H9 (cell line): ENCODE data around the gene PSMB3. TPM values are rescaled to one million over a fixed set of nuclear protein-coding genes. Genes with fewer than 3 reads are reported as not detected.

Experiments
- DNase-seq: peaks from one replicate; pipeline ENCODE4 v3.0.0-alpha.2; 2017
- H2AFZ ChIP-seq: one replicate; pipeline ENCODE4 v1.6.1; 2013; ENCODE audit warnings: mild to moderate bottlenecking, low read length, control low read depth, moderate library complexity
- H2AK5ac ChIP-seq: 2 replicates; pipeline ENCODE4 v1.6.1; 2013; ENCODE audit warnings: low read length, control low read depth, mixed read lengths; ENCODE audit not compliant: insufficient read length
- H2BK120ac ChIP-seq: one replicate; pipeline ENCODE4 v1.6.1; 2013; ENCODE audit warnings: low read depth, mild to moderate bottlenecking, low read length, control low read depth, inconsistent platforms; ENCODE audit not compliant: poor library complexity, severe bottlenecking
- H2BK12ac ChIP-seq: 2 replicates; pipeline ENCODE4 v1.6.1; 2013; ENCODE audit warnings: low read length, control low read depth, mixed read lengths, low read depth; ENCODE audit not compliant: insufficient read length
- H2BK15ac ChIP-seq: 2 replicates; pipeline ENCODE4 v1.6.1; 2013; ENCODE audit warnings: low read depth, low read length, control low read depth
- H2BK20ac ChIP-seq: one replicate; pipeline ENCODE4 v1.6.1; 2013; ENCODE audit warnings: low read depth, mild to moderate bottlenecking, low read length, control low read depth, inconsistent platforms; ENCODE audit not compliant: poor library complexity, severe bottlenecking
- H2BK5ac ChIP-seq: 2 replicates; pipeline ENCODE4 v1.6.1; 2013; ENCODE audit warnings: low read length, control low read depth, mixed read lengths; ENCODE audit not compliant: insufficient read length
- H3K14ac ChIP-seq: 2 replicates; pipeline ENCODE4 v1.6.1; 2013; ENCODE audit warnings: low read length, control low read depth; ENCODE audit not compliant: insufficient read depth
- H3K18ac ChIP-seq: 2 replicates; pipeline ENCODE4 v1.6.1; 2013; ENCODE audit warnings: low read depth, mild to moderate bottlenecking, mixed read lengths, low read length, control low read depth; ENCODE audit not compliant: insufficient read length
- H3K23ac ChIP-seq: 2 replicates; pipeline ENCODE4 v1.6.1; 2013; ENCODE audit warnings: low read length, control low read depth, mixed read lengths, low read depth; ENCODE audit not compliant: insufficient read length
- H3K23me2 ChIP-seq: 2 replicates; pipeline ENCODE4 v1.6.1; 2013; ENCODE audit warnings: low read depth, mild to moderate bottlenecking, mixed read lengths, low read length, control low read depth; ENCODE audit not compliant: insufficient read length, poor library complexity, severe bottlenecking
- H3K27ac ChIP-seq: 2 replicates; pipeline ENCODE4 v1.5.1; 2013; ENCODE audit warnings: low read length, control low read depth, mixed read lengths, low read depth; ENCODE audit not compliant: insufficient read length
- H3K27me3 ChIP-seq: 2 replicates; pipeline ENCODE4 v1.6.1; 2013; ENCODE audit warnings: low read length, control low read depth, inconsistent platforms; ENCODE audit not compliant: insufficient read depth
- H3K4ac ChIP-seq: 2 replicates; pipeline ENCODE4 v1.6.1; 2013; ENCODE audit warnings: low read depth, mild to moderate bottlenecking, control low read depth, inconsistent platforms, low read length, moderate library complexity
- H3K4me1 ChIP-seq: 2 replicates; pipeline ENCODE4 v1.6.1; 2013; ENCODE audit warnings: low read length, control low read depth, inconsistent platforms; ENCODE audit not compliant: insufficient read depth
- H3K4me2 ChIP-seq: 2 replicates; pipeline ENCODE4 v1.6.1; 2013; ENCODE audit warnings: low read length, control low read depth, mixed read lengths; ENCODE audit not compliant: insufficient read length, insufficient read depth
- H3K56ac ChIP-seq: 2 replicates; pipeline ENCODE4 v1.6.1; 2013; ENCODE audit warnings: low read depth, mild to moderate bottlenecking, mixed read lengths, low read length, control low read depth; ENCODE audit not compliant: insufficient read length
- H3K79me1 ChIP-seq: 2 replicates; pipeline ENCODE4 v1.6.1; 2013; ENCODE audit warnings: low read depth, mild to moderate bottlenecking, moderate library complexity, low read length, control low read depth, inconsistent platforms; ENCODE audit not compliant: insufficient read depth, poor library complexity, severe bottlenecking
- H3K79me2 ChIP-seq: 2 replicates; pipeline ENCODE4 v1.6.1; 2013; ENCODE audit warnings: low read length, control low read depth, inconsistent platforms; ENCODE audit not compliant: insufficient read depth
- H3K9ac ChIP-seq: 2 replicates; pipeline ENCODE4 v1.6.1; 2013; ENCODE audit warnings: low read length, control low read depth, mixed read lengths; ENCODE audit not compliant: insufficient read length; ENCODE audit errors: extremely low read depth
- H3K9me3 ChIP-seq: one replicate; pipeline ENCODE4 v1.6.1; 2013; ENCODE audit warnings: low read depth, low read length, inconsistent platforms; ENCODE audit not compliant: control insufficient read depth
- H3T11ph ChIP-seq: one replicate; pipeline ENCODE4 v1.6.1; 2013; ENCODE audit warnings: mild to moderate bottlenecking, low read length, control low read depth, inconsistent platforms
- H4K20me1 ChIP-seq: one replicate; pipeline ENCODE4 v1.6.1; 2013; ENCODE audit not compliant: control insufficient read depth, insufficient read length, insufficient read depth
- H4K5ac ChIP-seq: 2 replicates; pipeline ENCODE4 v1.6.1; 2013; ENCODE audit warnings: low read depth, mild to moderate bottlenecking, mixed read lengths, low read length, control low read depth; ENCODE audit not compliant: insufficient read length
- H4K8ac ChIP-seq: replicated peaks from 2 replicates; pipeline ENCODE4 v1.6.1; 2013; ENCODE audit warnings: low read length, control low read depth, mixed read lengths, low read depth; ENCODE audit not compliant: insufficient read length
- H4K91ac ChIP-seq: 2 replicates; pipeline ENCODE4 v1.6.1; 2013; ENCODE audit warnings: low read depth, mild to moderate bottlenecking, moderate library complexity, mixed read lengths, low read length, control low read depth; ENCODE audit not compliant: insufficient read length
- H3K27ac Mint-ChIP-seq, 3 experiments: 2 replicates in 2 of 3; 3 replicates in 1 of 3; pipeline ENCODE4 v1.8.0; 2020 to 2021; ENCODE audit warnings: mixed read lengths in 3 of 3, mild to moderate bottlenecking in 1 of 3, moderate library complexity in 1 of 3
- H3K27me3 Mint-ChIP-seq: 2 replicates; pipeline ENCODE4 v1.8.0; 2021; ENCODE audit warnings: low read depth, mild to moderate bottlenecking, moderate library complexity, mixed read lengths
- H3K36me3 Mint-ChIP-seq, 3 experiments: 2 replicates in 2 of 3; 3 replicates in 1 of 3; pipeline ENCODE4 v1.8.0; 2020 to 2021; ENCODE audit warnings: low read depth in 3 of 3, mixed read lengths in 3 of 3; ENCODE audit not compliant: insufficient read depth in 1 of 3
- H3K4me1 Mint-ChIP-seq, 2 experiments: 2 replicates each; pipeline ENCODE4 v1.8.0; 2020; ENCODE audit warnings: mixed read lengths in 2 of 2
- H3K4me3 Mint-ChIP-seq, 2 experiments: 2 replicates in 1 of 2; 3 replicates in 1 of 2; pipeline ENCODE4 v1.8.0; 2020 to 2021; ENCODE audit warnings: mild to moderate bottlenecking in 2 of 2, mixed read lengths in 2 of 2, moderate library complexity in 1 of 2
- H3K9me3 Mint-ChIP-seq, 2 experiments: 2 replicates in 1 of 2; 3 replicates in 1 of 2; pipeline ENCODE4 v1.8.0; 2020; ENCODE audit warnings: mild to moderate bottlenecking in 2 of 2, mixed read lengths in 2 of 2, moderate library complexity in 1 of 2
- CTCF ChIP-seq: fragments of 200-600 bp; sonication (generic); conservative IDR thresholded peaks from 3 replicates; pipeline ENCODE4 v1.8.0; 2021; ENCODE audit warnings: antibody characterized with exemption, mild to moderate bottlenecking
- WGBS: extraction: QIAGEN DNeasy Blood & Tissue Kit; methylation state at CpG from one replicate; pipeline ENCODE4 v1.1.7; 2013; ENCODE audit warnings: missing lambda C conversion rate, low lambda C conversion rate, mixed read lengths; ENCODE audit not compliant: insufficient read length; ENCODE audit errors: extremely low coverage; 5-methylcytosine and 5-hydroxymethylcytosine counted together
- total RNA-seq: library from RNA; stranded (reverse); gene quantifications from 2 replicates; pipeline ENCODE4 v1.2.1, GENCODE V29; 2021

Gene PSMB3
- total RNA-seq, 1 experiment from 2014 or later = 242 TPM

GRCh38 chr17:38711792-38712571 is 40.6 kb upstream of the PSMB3 start:
- no peak overlapping the region for H3K4me2 ChIP-seq
- DNase-seq = peak; percentile 30
- no peaks in the 10 kb centered on the region for H3K79me2 ChIP-seq
- Mint-ChIP-seq H3K27me3 (peaks cover 56% of the 10 kb centered on the region), H3K4me1 (peaks cover 37 to 72% of the 10 kb centered on the region in 2 experiments), H3K36me3 (peaks cover 3 to 13% (median 4%) of the 10 kb centered on the region in 3 experiments; a peak in 6 of 7 replicates), H3K27ac (no peak overlapping the region; a peak in 1 of 7 replicates), H3K9me3 (no peaks in the 10 kb centered on the region), H3K4me3 (no peak overlapping the region; a peak in 1 of 5 replicates)
- WGBS = no CpG with 5 or more reads among the region's 26 CpGs
- H3K23ac ChIP-seq = no peak overlapping the region
- peaks cover 4% of the 10 kb centered on the region; the same call in 1 of the 2 replicates for H3K4me1 ChIP-seq
- H2BK120ac ChIP-seq = no peak overlapping the region
- H4K5ac ChIP-seq = no peak overlapping the region
- no peaks in the 10 kb centered on the region for H3K23me2 ChIP-seq
- no peak overlapping the region for H2AFZ ChIP-seq
- H4K8ac ChIP-seq = no peak overlapping the region
- no peak overlapping the region for H3K9ac ChIP-seq
- H3K14ac ChIP-seq = no peak overlapping the region
- no peak overlapping the region for H3K18ac ChIP-seq
- H2BK5ac ChIP-seq = no peak overlapping the region
- no peak overlapping the region for H2AK5ac ChIP-seq
- H2BK20ac ChIP-seq = no peak overlapping the region
- no peaks in the 10 kb centered on the region for H3K79me1 ChIP-seq
- H2BK12ac ChIP-seq = no peak overlapping the region
- H2BK15ac ChIP-seq = no peak overlapping the region
- H3K27ac ChIP-seq = no peak overlapping the region
- no peak overlapping the region for H3K4ac ChIP-seq
- H3K56ac ChIP-seq = no peak overlapping the region
- peaks cover 11% of the 10 kb centered on the region; the same call in 1 of the 2 replicates for H3K27me3 ChIP-seq
- H4K20me1 ChIP-seq = no peaks in the 10 kb centered on the region
- no peak overlapping the region for H4K91ac ChIP-seq
- no peak overlapping the region for H3T11ph ChIP-seq
- TF ChIP-seq CTCF = no peak
- H3K9me3 ChIP-seq = no peaks in the 10 kb centered on the region
